HCT116 (cell line): Measurements from ENCODE around the gene HSPBAP1.

ENCODE experiments used
- ATF3 ChIP-seq: IDR thresholded peaks from 2 replicates; pipeline ENCODE4 v1.6.1; 2012
- CTCF ChIP-seq, 3 experiments: fragments of 200-600 bp in 1 of 3; sonication (generic) in 1 of 3; IDR thresholded peaks in 2 of 3; conservative IDR thresholded peaks in 1 of 3; 2 replicates each; pipeline ENCODE4 v1.5.1; 2012 to 2017; ENCODE audit warnings: low read depth in 2 of 3, low read length in 2 of 3, antibody characterized with exemption in 1 of 3, borderline replicate concordance in 1 of 3, control low read depth in 1 of 3, mild to moderate bottlenecking in 1 of 3, mixed read lengths in 1 of 3, mixed run types in 1 of 3, moderate library complexity in 1 of 3; ENCODE audit not compliant: insufficient read depth in 1 of 3
- EGR1 ChIP-seq: IDR thresholded peaks from 2 replicates; pipeline ENCODE4 v1.6.1; 2012; ENCODE audit warnings: low read depth
- EZH2 ChIP-seq: fragments of 200-600 bp; sonication (generic); IDR thresholded peaks from 2 replicates; pipeline ENCODE4 v1.6.1; 2017; ENCODE audit warnings: antibody characterized with exemption, mixed run types
- POLR2A ChIP-seq: IDR thresholded peaks from 2 replicates; pipeline ENCODE4 v1.7.0; 2011; ENCODE audit warnings: borderline replicate concordance; ENCODE audit not compliant: insufficient read depth, insufficient read length; ENCODE audit errors: extremely low read depth
- POLR2AphosphoS5 ChIP-seq: IDR thresholded peaks from 2 replicates; pipeline ENCODE4 v1.6.1; 2011; ENCODE audit warnings: mild to moderate bottlenecking, low read depth, low read length, moderate library complexity
- RAD21 ChIP-seq: IDR thresholded peaks from 2 replicates; pipeline ENCODE4 v1.6.1; 2012; ENCODE audit warnings: low read depth, mild to moderate bottlenecking

GRCh38 chr3:122785231-122785630 lies 8.4 kb downstream of the HSPBAP1 start:
- TF ChIP-seq CTCF (IDR thresholded peaks at IDR 0.05 in 2 of 3, conservative IDR thresholded peaks at IDR 0.05 in 1 of 3; ENCODE audit: borderline replicate concordance in 1 of 3, insufficient read depth in 1 of 3, low read depth in 2 of 3, low read length in 2 of 3) (no peak), POLR2A (no peak), RAD21 (no peak), ATF3 (no peak), POLR2AphosphoS5 (no peak), EZH2 (no peak), EGR1 (no peak)
